Right cardiac atrium (tissue), 5 donors: ENCODE results near the gene IMPG1. TPM values are rescaled to one million over a fixed set of nuclear protein-coding genes. Genes with fewer than 3 reads are reported as not detected.

Experiments used
- ATAC-seq, 2 donors: fragments of 200-7000 bp; cut with Tn5 transposase; one replicate each; pipeline versions ENCODE4 v1.8.0 to v1.9.1; 2020; ENCODE audit warnings: moderate library complexity in 2 of 2, mild to moderate bottlenecking in 1 of 2
- DNase-seq, 3 donors: peaks; one replicate each; pipeline ENCODE4 v3.0.0-alpha.2; 2020
- H3K27ac ChIP-seq: one replicate; pipeline ENCODE4 v1.5.1; 2013; ENCODE audit warnings: mild to moderate bottlenecking, low read length, control low read depth, moderate library complexity
- H3K27me3 ChIP-seq: one replicate; pipeline ENCODE4 v1.6.1; 2013; ENCODE audit not compliant: control insufficient read depth, insufficient read depth
- H3K4me1 ChIP-seq: one replicate; pipeline ENCODE4 v1.6.1; 2013; ENCODE audit warnings: low read length; ENCODE audit not compliant: control insufficient read depth, insufficient read depth
- H3K4me3 ChIP-seq: one replicate; pipeline ENCODE4 v1.5.1; 2013; ENCODE audit warnings: low read length, control low read depth
- H3K9me3 ChIP-seq: one replicate; pipeline ENCODE4 v1.6.1; 2013; ENCODE audit warnings: low read length; ENCODE audit not compliant: control insufficient read depth
- WGBS: extraction: QIAGEN DNeasy Blood & Tissue Kit; methylation state at CpG from one replicate; pipeline ENCODE4 v1.1.7; 2013; 5-methylcytosine and 5-hydroxymethylcytosine counted together
- intact Hi-C, 4 donors: fragments of 100-400 bp; cut with DNase I; formaldehyde crosslinking; loops; one replicate each; pipeline versions ENCODE4 v1.11.0 to v1.14.0; 2022 to 2023
- long read RNA-seq, 4 donors: library from polyadenylated mRNA; unstranded; transcript quantifications; one replicate each; pipeline ENCODE4 v2.0.0, GENCODE V29; 2020 to 2021
- polyA plus RNA-seq: library from polyadenylated mRNA; stranded (reverse); fragments of 200-250 nt; gene quantifications from one replicate; pipeline ENCODE4 v1.2.3, GENCODE V29; 2013
- total RNA-seq, 4 donors: library from RNA; stranded (reverse); fragmentation: NEBNext Ultra II Directional; extraction: Animal tissue kit (Norgen Biotek cat#: 25700); gene quantifications; one replicate each; pipeline ENCODE4 v1.2.1, GENCODE V29; 2021
- donor health status: healthy with polysubstance abuse.
- donor health status: DM: no; HTN: yes; CAD: no.
- donor health status: DM: no; HTN: no; CAD: no.
- donor health status: DM: no; HTN: yes; CAD: no; lungs with severe emphysema.
- donor health status: DM: yes; HTN: yes; CAD: no.

IMPG1 gene
- under 1 TPM in 2 of 4 donors, not detected in 2; 0.29 to 0.31 TPM for total RNA-seq
- not detected for polyA plus RNA-seq
- long read RNA-seq, donor 1, partial matches to known transcripts, result 0 of 1 reads
- long read RNA-seq, donor 1, other reads (novel, unspliced or antisense), result 0 of 1 reads
- long read RNA-seq, donor 2, result 0 reads
- long read RNA-seq, donor 3, result 0 reads
- long read RNA-seq, donor 4, partial matches to known transcripts, result 0 of 1 reads
- long read RNA-seq, donor 4, other reads (novel, unspliced or antisense), result 0 of 1 reads

- Histone ChIP-seq H3K4me3 (no peak within 1 kb of the TSS), H3K27ac (no peak within 1 kb of the TSS), H3K4me1 (no peaks in the 10 kb centered on the region), H3K9me3 (no peaks in the 10 kb centered on the region), H3K27me3 (no peaks in the 10 kb centered on the region)
- DNase-seq, result no peak
- no peak for ATAC-seq
- intact Hi-C loops, result no loop called here
These were observed at the start of gene IMPG1 for GRCh38 chr6:76072562-76072961. Gene IMPG1, minus strand, starts transcription at chr6:76072662. Its CDS starts 174 bp downstream, at chr6:76072488.

- H3K4me3 ChIP-seq, result no peak overlapping the region
- no peaks in the 10 kb centered on the region for H3K27me3 ChIP-seq
- H3K27ac ChIP-seq, result no peak overlapping the region
- intact Hi-C loops, result no loop called here
- ATAC-seq (no peak), DNase-seq (no peak)
- no peaks in the 10 kb centered on the region for H3K4me1 ChIP-seq
- H3K9me3 ChIP-seq, result no peaks in the 10 kb centered on the region
These were observed 47.8 kb upstream of the IMPG1 start for GRCh38 chr6:76120302-76120701.

GRCh38 chr6:76073281-76073680 lies 819 bp upstream of the IMPG1 start:
- Histone ChIP-seq H3K9me3 (no peaks in the 10 kb centered on the region), H3K4me3 (no peak overlapping the region), H3K27me3 (no peaks in the 10 kb centered on the region), H3K4me1 (no peaks in the 10 kb centered on the region), H3K27ac (no peak overlapping the region)
- intact Hi-C loops, result no loop called here
- no peak for DNase-seq
- no peak for ATAC-seq

GRCh38 chr6:76057469-76057868 lies 15.0 kb downstream of the IMPG1 start:
- Histone ChIP-seq H3K27me3 (no peaks in the 10 kb centered on the region), H3K9me3 (no peaks in the 10 kb centered on the region), H3K4me3 (no peak overlapping the region), H3K27ac (no peak overlapping the region), H3K4me1 (no peaks in the 10 kb centered on the region)
- intact Hi-C loops, result no loop called here
- ATAC-seq (no peak), DNase-seq (no peak)
- WGBS, result 84% methylated on average over 1 of the region's 1 CpG

- DNase-seq (no peak), ATAC-seq (no peak)
- intact Hi-C loops, result no loop called here
- Histone ChIP-seq H3K27me3 (no peaks in the 10 kb centered on the region), H3K9me3 (no peaks in the 10 kb centered on the region), H3K4me3 (no peak overlapping the region), H3K4me1 (no peaks in the 10 kb centered on the region), H3K27ac (no peak overlapping the region)
- 57% methylated on average over 3 of the region's 3 CpGs for WGBS
These were observed 20.1 kb downstream of the IMPG1 start for GRCh38 chr6:76052314-76052713.

- WGBS, result 79% methylated on average over 2 of the region's 2 CpGs
- no peak overlapping the region for H3K27ac ChIP-seq
- H3K4me1 ChIP-seq, result no peaks in the 10 kb centered on the region
- no peaks in the 10 kb centered on the region for H3K27me3 ChIP-seq
- intact Hi-C loops, result no loop called here
- no peak for ATAC-seq
- no peak for DNase-seq
- no peaks in the 10 kb centered on the region for H3K9me3 ChIP-seq
- H3K4me3 ChIP-seq, result no peak overlapping the region
These were observed 28.8 kb downstream of the IMPG1 start for GRCh38 chr6:76043690-76044089.

GRCh38 chr6:76035713-76036112 lies 36.7 kb downstream of the IMPG1 start:
- no peaks in the 10 kb centered on the region for H3K9me3 ChIP-seq
- H3K27ac ChIP-seq, result no peak overlapping the region
- WGBS, result 65% methylated on average over 1 of the region's 1 CpG
- DNase-seq (no peak), ATAC-seq (no peak)
- intact Hi-C loops, result no loop called here
- H3K4me1 ChIP-seq, result no peaks in the 10 kb centered on the region
- no peak overlapping the region for H3K4me3 ChIP-seq
- H3K27me3 ChIP-seq, result no peaks in the 10 kb centered on the region

- Histone ChIP-seq H3K27me3 (no peaks in the 10 kb centered on the region), H3K9me3 (peaks cover 3% of the 10 kb centered on the region)
- no peak for ATAC-seq
These were observed 46.4 kb downstream of the IMPG1 start for GRCh38 chr6:76026101-76026500.

GRCh38 chr6:76014626-76015530 lies 57.6 kb downstream of the IMPG1 start:
- no peak overlapping the region for H3K4me3 ChIP-seq
- no peak for ATAC-seq
- intact Hi-C loops, result no loop called here
- no peaks in the 10 kb centered on the region for H3K9me3 ChIP-seq
- WGBS, result 74% methylated on average over 6 of the region's 6 CpGs
- no peak overlapping the region for H3K27ac ChIP-seq
- no peaks in the 10 kb centered on the region for H3K4me1 ChIP-seq
- DNase-seq, result no peak
- H3K27me3 ChIP-seq, result no peaks in the 10 kb centered on the region

More at GRCh38 chr6:76026101-76026500, 46.4 kb downstream of the IMPG1 start:
- no peak for DNase-seq
- 88% methylated on average over 6 of the region's 6 CpGs for WGBS
- Histone ChIP-seq H3K4me1 (no peaks in the 10 kb centered on the region), H3K4me3 (no peak overlapping the region), H3K27ac (no peak overlapping the region)
- intact Hi-C loops, result no loop called here

- ATAC-seq (no peak), DNase-seq (no peak)
- WGBS, result 81% methylated on average over 2 of the region's 2 CpGs
- H3K9me3 ChIP-seq, result no peaks in the 10 kb centered on the region
- no peak overlapping the region for H3K4me3 ChIP-seq
- H3K27ac ChIP-seq, result no peak overlapping the region
- intact Hi-C loops, result no loop called here
- no peaks in the 10 kb centered on the region for H3K27me3 ChIP-seq
- no peaks in the 10 kb centered on the region for H3K4me1 ChIP-seq
These were observed 68.3 kb downstream of the IMPG1 start for GRCh38 chr6:76004202-76004601.

GRCh38 chr6:76003686-76004085 lies 68.8 kb downstream of the IMPG1 start:
- intact Hi-C loops, result no loop called here
- Histone ChIP-seq H3K4me3 (no peak overlapping the region), H3K27ac (no peak overlapping the region), H3K27me3 (no peaks in the 10 kb centered on the region), H3K9me3 (no peaks in the 10 kb centered on the region), H3K4me1 (no peaks in the 10 kb centered on the region)
- no peak for DNase-seq
- ATAC-seq, result no peak
- 92% methylated on average over 2 of the region's 2 CpGs for WGBS
